MG63 (cell line): ENCODE results near the gene FDPS. TPM values are rescaled to one million over a fixed set of nuclear protein-coding genes. Genes with fewer than 3 reads are reported as not detected.
"Not testable (repeated sequence)": the region's sequence is repeated elsewhere in the genome, so short reads cannot be mapped to it uniquely, and the experiment has no call there.

Source experiments
- DNase-seq: peaks from one replicate; pipeline ENCODE4 v3.0.0-alpha.2; 2020
- H3K27me3 ChIP-seq: fragments of 250-450 bp; sonication (Bioruptor Pico); 2 replicates; pipeline ENCODE4 v1.5.1; 2020; ENCODE audit warnings: mild to moderate bottlenecking, moderate library complexity
- H3K36me3 ChIP-seq: fragments of 250-450 bp; sonication (Bioruptor Pico); 2 replicates; pipeline ENCODE4 v1.5.1; 2020; ENCODE audit warnings: mild to moderate bottlenecking, moderate library complexity
- H3K4me3 ChIP-seq: fragments of 250-450 bp; sonication (Bioruptor Pico); 2 replicates; pipeline ENCODE4 v1.5.1; 2020; ENCODE audit warnings: mild to moderate bottlenecking, moderate library complexity
- H3K9me3 ChIP-seq: fragments of 250-450 bp; sonication (Bioruptor Pico); 2 replicates; pipeline ENCODE4 v1.5.1; 2020; ENCODE audit warnings: mild to moderate bottlenecking, moderate library complexity
- total RNA-seq: library from RNA; depleted of rRNA; stranded (reverse); fragments of >200 nt; shearing (Covaris generic); gene quantifications from 2 replicates; pipeline ENCODE4 v1.2.3, GENCODE V29; 2014; ENCODE audit warnings: low replicate concordance

Gene FDPS
- total RNA-seq, 1 experiment from 2014 or later = 286 TPM

DNA sequence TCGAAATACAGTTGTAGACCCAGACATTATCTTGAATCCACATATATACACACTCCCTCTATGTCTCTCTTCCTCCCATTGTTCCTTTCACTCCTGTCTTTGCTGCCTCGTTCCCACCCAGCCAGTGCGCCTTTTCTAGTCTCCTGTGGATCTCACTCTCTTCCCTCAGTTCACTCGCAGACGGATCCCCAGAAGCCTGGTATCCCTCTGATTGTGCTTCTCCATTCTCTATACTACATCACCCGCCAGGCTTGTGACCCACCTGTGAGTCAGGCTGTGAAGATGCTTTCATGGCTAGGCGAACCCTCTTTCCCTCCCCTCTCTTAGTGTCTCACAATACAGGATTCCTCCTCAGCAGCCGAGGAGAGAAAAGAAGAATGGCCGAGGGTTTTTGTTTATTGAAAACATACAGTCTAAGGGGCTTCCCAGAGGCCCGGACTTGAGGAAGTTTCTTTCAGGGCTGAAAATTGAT is 29.9 kb upstream of the FDPS start:
- Histone ChIP-seq H3K36me3 (no peaks in the 10 kb centered on the region), H3K27me3 (no peaks in the 10 kb centered on the region), H3K4me3 (no peak overlapping the region), H3K9me3 (no peaks in the 10 kb centered on the region)
- no peak for DNase-seq

- Histone ChIP-seq H3K27me3 (no peaks in the 10 kb centered on the region), H3K9me3 (no peaks in the 10 kb centered on the region), H3K36me3 (no peaks in the 10 kb centered on the region), H3K4me3 (no peak overlapping the region)
- DNase-seq = no peak
Observed at GRCh38 chr1:155279268-155279667, 29.4 kb upstream of the FDPS start.

- no peaks in the 10 kb centered on the region for H3K36me3 ChIP-seq
- H3K4me3 ChIP-seq = no peak overlapping the region
- no peaks in the 10 kb centered on the region for H3K27me3 ChIP-seq
- no peak for DNase-seq
- no peaks in the 10 kb centered on the region for H3K9me3 ChIP-seq
Observed at GRCh38 chr1:155282488-155283091, 26.1 kb upstream of the FDPS start.

DNA sequence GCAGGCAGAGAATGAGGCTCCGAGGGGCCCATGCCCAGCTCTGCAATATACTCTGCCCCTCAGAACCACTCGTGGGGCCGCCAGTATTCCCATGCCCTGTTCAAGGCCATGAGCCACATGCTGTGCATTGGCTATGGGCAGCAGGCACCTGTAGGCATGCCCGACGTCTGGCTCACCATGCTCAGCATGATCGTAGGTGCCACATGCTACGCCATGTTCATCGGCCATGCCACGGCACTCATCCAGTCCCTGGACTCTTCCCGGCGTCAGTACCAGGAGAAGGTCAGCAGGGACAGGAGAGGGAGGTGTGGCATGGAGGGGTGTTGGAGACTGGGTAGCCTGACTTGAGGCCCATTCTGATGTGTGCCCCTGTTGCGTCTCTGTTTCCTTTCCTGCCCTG is 24.2 kb upstream of the FDPS start:
- no peaks in the 10 kb centered on the region for H3K27me3 ChIP-seq
- no peaks in the 10 kb centered on the region for H3K36me3 ChIP-seq
- no peak overlapping the region for H3K4me3 ChIP-seq
- no peak for DNase-seq
- no peaks in the 10 kb centered on the region for H3K9me3 ChIP-seq

DNA sequence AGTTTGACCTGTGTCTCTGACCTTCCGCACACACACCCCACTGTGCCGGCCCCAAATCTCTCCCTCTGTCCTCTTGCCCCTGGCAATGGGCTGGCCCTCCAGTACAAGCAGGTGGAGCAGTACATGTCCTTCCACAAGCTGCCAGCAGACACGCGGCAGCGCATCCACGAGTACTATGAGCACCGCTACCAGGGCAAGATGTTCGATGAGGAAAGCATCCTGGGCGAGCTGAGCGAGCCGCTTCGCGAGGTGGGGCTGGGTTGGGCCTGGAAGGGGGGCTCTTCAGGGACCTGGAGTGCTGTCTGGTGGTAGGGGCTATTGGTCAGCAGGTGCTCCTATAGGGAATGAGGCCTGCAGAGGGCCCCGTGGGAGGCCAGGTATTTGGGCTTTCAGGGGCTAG is 23.6 kb upstream of the FDPS start:
- no peaks in the 10 kb centered on the region for H3K9me3 ChIP-seq

GRCh38 chr1:155285631-155286044 is 23.0 kb upstream of the FDPS start:
- no peak overlapping the region for H3K4me3 ChIP-seq
- DNase-seq = no peak
- H3K27me3 ChIP-seq = no peaks in the 10 kb centered on the region
- no peaks in the 10 kb centered on the region for H3K36me3 ChIP-seq
- no peaks in the 10 kb centered on the region for H3K9me3 ChIP-seq

More for the DNA sequence above, 23.6 kb upstream of the FDPS start:
- Histone ChIP-seq H3K4me3 (no peak overlapping the region), H3K27me3 (no peaks in the 10 kb centered on the region), H3K36me3 (no peaks in the 10 kb centered on the region)
- no peak for DNase-seq

- Histone ChIP-seq H3K4me3 (no peak overlapping the region), H3K9me3 (no peaks in the 10 kb centered on the region), H3K36me3 (no peaks in the 10 kb centered on the region), H3K27me3 (no peaks in the 10 kb centered on the region)
- DNase-seq = no peak
Observed at GRCh38 chr1:155286544-155286943, 22.1 kb upstream of the FDPS start.

DNA sequence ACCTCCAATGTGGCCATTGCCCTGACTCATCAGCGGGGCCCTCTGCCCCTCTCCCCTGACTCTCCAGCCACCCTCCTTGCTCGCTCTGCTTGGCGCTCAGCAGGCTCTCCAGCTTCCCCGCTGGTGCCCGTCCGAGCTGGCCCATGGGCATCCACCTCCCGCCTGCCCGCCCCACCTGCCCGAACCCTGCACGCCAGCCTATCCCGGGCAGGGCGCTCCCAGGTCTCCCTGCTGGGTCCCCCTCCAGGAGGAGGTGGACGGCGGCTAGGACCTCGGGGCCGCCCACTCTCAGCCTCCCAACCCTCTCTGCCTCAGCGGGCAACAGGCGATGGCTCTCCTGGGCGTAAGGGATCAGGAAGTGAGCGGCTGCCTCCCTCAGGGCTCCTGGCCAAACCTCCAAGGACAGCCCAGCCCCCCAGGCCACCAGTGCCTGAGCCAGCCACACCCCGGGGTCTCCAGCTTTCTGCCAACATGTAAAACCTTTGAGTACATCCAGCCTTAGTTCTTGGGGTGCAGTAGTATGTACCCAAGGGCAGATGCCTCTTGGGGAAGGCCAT is 20.6 kb upstream of the FDPS start:
- H3K9me3 ChIP-seq = no peaks in the 10 kb centered on the region
- H3K36me3 ChIP-seq = no peaks in the 10 kb centered on the region
- no peaks in the 10 kb centered on the region for H3K27me3 ChIP-seq
- DNase-seq = no peak
- H3K4me3 ChIP-seq = no peak overlapping the region

- H3K4me3 ChIP-seq, H3K27me3 ChIP-seq, H3K36me3 ChIP-seq, H3K9me3 ChIP-seq, DNase-seq: not testable (repeated sequence)
Observed at GRCh38 chr1:155291006-155291405, 17.7 kb upstream of the FDPS start.

- Histone ChIP-seq H3K27me3 (no peaks in the 10 kb centered on the region; the same call in 1 of the 2 replicates), H3K9me3 (no peaks in the 10 kb centered on the region), H3K36me3 (no peaks in the 10 kb centered on the region), H3K4me3 (no peak overlapping the region)
- no peak for DNase-seq
Observed at GRCh38 chr1:155293086-155293749, 15.4 kb upstream of the FDPS start.

GRCh38 chr1:155294520-155295182 is 14.0 kb upstream of the FDPS start:
- Histone ChIP-seq H3K4me3 (no peak overlapping the region), H3K9me3 (no peaks in the 10 kb centered on the region), H3K36me3 (no peaks in the 10 kb centered on the region), H3K27me3 (no peaks in the 10 kb centered on the region; the same call in 1 of the 2 replicates)
- DNase-seq = no peak

GRCh38 chr1:155295183-155295941 is 13.3 kb upstream of the FDPS start:
- H3K9me3 ChIP-seq = no peaks in the 10 kb centered on the region
- no peak for DNase-seq
- no peak overlapping the region for H3K4me3 ChIP-seq
- H3K36me3 ChIP-seq = no peaks in the 10 kb centered on the region
- no peaks in the 10 kb centered on the region; the same call in 1 of the 2 replicates for H3K27me3 ChIP-seq

GRCh38 chr1:155295942-155296267 is 12.8 kb upstream of the FDPS start:
- no peaks in the 10 kb centered on the region for H3K9me3 ChIP-seq
- DNase-seq = no peak
- no peaks in the 10 kb centered on the region; the same call in 1 of the 2 replicates for H3K27me3 ChIP-seq
- no peak overlapping the region for H3K4me3 ChIP-seq
- H3K36me3 ChIP-seq = no peaks in the 10 kb centered on the region

- DNase-seq = no peak
Observed at GRCh38 chr1:155296661-155297060, 12.0 kb upstream of the FDPS start.

GRCh38 chr1:155297384-155297783 is 11.3 kb upstream of the FDPS start:
- no peaks in the 10 kb centered on the region; the same call in 1 of the 2 replicates for H3K27me3 ChIP-seq
- DNase-seq = no peak
- no peak overlapping the region for H3K4me3 ChIP-seq
- H3K9me3 ChIP-seq = no peaks in the 10 kb centered on the region
- H3K36me3 ChIP-seq = no peaks in the 10 kb centered on the region

More at GRCh38 chr1:155296661-155297060, 12.0 kb upstream of the FDPS start:
- Histone ChIP-seq H3K9me3 (no peaks in the 10 kb centered on the region), H3K27me3 (no peaks in the 10 kb centered on the region; the same call in 1 of the 2 replicates), H3K36me3 (no peaks in the 10 kb centered on the region), H3K4me3 (no peak overlapping the region)

DNA sequence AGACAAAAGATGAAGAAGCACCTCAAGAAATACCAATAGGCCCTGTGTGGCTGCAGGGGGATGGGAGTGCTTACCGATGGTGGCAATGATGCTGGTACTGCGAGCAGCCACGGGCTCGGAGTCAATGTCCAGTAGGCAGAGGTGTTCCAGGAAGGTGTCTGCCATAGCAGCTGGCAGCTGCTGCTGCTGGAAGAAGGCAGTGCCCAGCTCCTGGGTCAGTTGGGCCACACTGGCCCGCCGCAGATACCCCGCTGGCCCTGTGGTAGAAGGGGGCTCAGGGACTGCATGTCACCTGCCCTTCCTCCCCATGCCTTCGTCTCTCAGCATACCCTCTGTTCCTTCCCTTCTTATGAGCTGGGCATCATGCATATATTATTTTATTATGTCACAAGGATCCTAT is 8.6 kb upstream of the FDPS start:
- no peaks in the 10 kb centered on the region; the same call in 1 of the 2 replicates for H3K27me3 ChIP-seq

More for the DNA sequence above, 8.6 kb upstream of the FDPS start:
- Histone ChIP-seq H3K9me3 (no peaks in the 10 kb centered on the region), H3K36me3 (no peaks in the 10 kb centered on the region), H3K4me3 (no peak overlapping the region)
- DNase-seq = no peak
